22Rv1 (cell line): ENCODE data around the gene LDLR.

ENCODE experiments used
- CTCF ChIP-seq: fragments of 450-650 bp; IDR thresholded peaks from 2 replicates; pipeline ENCODE4 v1.5.1; 2017; ENCODE audit warnings: mild to moderate bottlenecking
- ZFX ChIP-seq: fragments of 450-650 bp; IDR thresholded peaks from 2 replicates; pipeline ENCODE4 v1.6.1; 2017; ENCODE audit warnings: antibody characterized with exemption, borderline replicate concordance

- no peak for TF ChIP-seq ZFX
- TF ChIP-seq CTCF, result no peak
These were observed 35.5 kb upstream of the LDLR start for GRCh38 chr19:11053817-11054195.
